Stimulated activated CD4-positive, alpha-beta T cell treated with anti-CD3 and anti-CD28 coated beads, Interleukin-4, amount 100 ng/mL, for 4 hours (primary cell): ENCODE results near the gene DENND1B.
"Not testable (repeated sequence)": the region's sequence is repeated elsewhere in the genome, so short reads cannot be mapped to it uniquely, and the experiment has no call there.

ENCODE experiments used
- DNase-seq, 2 experiments: peaks; one replicate each; pipeline ENCODE4 v3.0.0-alpha.2; 2020

Gene DENND1B

DNA sequence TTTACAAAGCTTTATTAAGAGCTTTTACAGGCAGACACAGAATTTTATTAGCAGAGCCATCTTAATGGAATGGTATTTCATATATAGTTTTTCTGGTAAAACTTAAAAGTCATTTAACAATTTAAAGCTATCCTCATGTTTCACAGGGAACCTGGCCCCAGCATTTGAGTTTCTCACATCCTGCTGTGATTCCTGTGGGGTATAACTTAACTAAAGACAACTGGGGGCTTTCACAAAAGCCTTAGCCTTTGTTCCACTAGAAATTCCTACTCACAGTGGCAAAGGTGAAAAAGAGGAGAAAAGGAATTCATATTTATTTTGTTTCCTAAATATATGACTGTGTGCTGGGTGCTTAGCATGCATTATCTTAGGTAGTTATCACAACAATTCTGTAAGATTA is 233.9 kb downstream of the DENND1B start:
- no peak for DNase-seq

DNA sequence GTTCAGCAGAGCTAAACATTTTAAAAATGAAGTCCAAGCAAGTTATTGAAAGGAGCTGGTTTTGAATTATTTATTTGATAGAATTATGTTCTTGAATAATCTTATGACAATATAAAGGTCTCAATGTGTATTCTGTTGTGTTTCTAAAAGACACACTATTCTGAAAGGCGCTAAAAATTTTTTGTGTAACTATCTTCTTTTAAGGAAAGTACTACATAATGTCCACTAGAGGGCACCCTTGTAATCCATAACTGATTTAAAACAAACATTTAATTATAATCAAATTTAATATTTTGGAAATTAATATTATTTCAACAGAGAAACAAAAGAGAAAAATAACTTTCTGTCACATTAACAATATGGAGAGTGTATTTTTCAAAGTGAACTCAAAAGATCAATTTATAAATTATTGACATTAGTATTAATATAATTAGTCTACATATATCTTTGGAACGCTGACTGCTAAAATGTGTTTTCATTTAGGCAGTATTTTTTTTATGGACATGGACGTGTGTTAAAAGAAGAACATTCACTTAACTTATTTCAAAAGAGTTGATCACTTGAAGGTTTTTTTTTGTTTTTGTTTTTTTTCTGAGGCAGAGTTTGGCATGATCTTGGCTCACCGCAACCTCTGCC is 248.4 kb downstream of the DENND1B start:
- no peak for DNase-seq

DNA sequence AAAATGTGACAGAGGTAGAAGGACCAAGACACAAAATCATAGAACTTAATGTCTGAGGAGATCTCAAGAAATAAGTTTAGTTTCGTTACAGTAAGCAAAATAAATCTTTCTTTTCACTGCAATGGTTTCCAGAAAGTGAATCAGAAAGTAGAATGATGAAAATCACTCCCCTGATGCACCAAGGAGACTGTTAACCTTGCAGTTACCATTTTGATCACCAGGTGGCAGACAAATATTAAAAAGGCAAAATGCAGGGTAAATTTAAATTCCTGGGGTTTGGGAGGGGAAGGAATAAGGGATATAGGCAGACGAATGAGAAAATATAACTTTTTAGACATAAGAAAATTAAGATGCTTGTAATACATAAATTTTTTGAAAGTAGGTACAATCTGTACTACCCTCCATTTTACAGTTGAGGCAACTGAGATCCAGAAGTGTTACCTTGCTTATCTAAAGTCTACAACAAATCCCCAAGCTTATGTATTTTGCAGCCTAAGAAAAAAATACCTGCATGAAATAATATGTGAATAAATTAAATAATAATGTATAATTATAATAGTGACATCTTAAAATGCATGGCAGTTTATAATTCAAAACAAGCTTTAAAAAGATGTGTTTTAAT is 254.1 kb downstream of the DENND1B start:
- DNase-seq = no peak

DNA sequence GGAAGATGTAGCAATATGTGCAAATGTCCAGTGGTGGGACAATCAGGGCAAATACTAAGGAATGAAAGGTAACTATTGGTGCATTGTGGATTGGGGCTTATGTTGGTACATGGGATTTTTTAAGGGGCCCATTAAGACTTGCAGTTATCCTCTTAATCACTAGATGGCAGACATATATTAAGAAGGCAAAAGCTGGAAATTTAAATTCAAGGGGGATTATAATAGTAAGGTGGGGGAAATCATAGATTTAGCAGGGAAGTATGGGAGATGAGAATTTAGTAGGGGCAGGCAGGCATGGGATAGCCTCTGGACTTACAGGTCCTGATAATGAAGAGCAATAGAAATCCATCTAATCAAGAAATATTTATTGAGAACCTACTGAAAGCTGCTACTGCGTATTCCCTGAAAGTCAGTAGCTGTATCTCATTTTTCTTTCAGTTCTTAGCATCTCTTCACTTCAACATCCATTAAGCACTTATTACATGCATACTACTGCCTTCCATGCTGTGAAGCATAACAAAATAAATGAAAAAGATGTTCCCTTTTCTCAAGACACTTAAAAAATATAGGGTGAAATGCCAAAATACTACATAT is 255.4 kb downstream of the DENND1B start:
- no peak for DNase-seq

DNA sequence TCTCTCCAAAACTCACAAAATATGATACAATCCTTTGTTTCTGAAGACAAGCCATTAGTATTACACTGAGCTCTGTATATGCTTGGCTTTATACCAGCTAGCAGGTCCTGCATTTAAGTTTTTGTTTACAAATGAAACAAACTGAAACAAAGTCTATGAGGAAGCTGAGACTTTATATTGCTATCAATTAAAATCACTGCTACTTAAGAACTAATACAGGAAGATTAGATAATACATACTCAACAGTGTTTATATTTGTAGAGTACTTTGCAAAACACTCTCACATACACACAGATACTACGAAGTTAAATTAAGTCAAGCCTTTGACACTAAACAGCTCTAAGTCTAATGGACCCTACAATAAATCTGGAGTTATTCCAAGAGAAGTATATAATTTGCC is 259.9 kb downstream of the DENND1B start:
- no peak for DNase-seq

DNA sequence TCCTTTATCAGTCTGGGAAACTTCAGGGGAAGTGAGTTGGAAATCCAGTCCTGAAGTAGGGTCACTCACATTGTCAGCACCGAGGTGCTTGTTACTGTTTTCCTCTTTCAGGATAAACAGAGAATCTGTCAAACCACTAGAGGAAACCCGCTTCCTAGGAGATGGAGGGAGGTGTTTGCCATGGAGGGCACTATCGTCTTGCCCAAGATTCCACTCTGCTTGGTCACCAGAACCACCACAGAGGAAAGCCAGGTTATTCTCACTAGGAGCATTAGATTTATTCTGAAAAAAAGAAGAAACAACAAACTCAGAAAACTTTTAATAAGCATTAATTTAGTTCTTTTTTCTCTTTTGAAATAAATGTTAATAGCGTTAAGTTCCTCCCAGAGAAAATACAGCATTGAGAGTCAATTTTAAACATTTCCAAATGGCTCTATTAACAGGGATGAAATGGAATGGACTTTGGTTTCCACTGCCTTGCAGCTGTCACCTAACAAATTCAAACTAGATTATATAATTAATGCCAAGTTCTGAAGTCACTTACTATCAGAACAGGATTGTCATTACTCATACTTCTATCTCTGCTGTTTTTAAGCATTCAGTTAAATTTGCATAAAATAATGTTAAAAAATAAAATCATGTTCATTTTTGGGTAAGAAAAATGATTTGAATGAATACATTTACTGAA is 264.4 kb downstream of the DENND1B start:
- DNase-seq = no peak

DNA sequence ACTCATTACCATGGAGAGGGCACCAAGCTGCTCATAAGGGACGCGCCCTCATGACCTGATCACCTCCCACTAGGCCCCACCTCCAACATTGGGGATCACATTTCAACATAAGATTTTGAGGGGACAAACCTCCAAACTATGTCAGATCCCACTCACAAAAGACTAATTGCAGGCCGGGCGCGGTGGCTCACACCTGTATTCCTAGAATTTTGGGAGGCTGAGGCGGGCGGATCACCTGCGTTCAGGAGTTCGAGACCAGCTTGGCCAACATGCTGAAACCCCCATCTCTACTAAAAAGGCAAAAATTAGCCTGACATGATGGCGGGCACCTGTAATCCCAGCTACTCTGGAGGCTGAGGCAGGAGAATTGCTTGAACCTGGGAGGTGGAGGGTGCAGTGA is 278.6 kb downstream of the DENND1B start:
- no peak for DNase-seq

DNA sequence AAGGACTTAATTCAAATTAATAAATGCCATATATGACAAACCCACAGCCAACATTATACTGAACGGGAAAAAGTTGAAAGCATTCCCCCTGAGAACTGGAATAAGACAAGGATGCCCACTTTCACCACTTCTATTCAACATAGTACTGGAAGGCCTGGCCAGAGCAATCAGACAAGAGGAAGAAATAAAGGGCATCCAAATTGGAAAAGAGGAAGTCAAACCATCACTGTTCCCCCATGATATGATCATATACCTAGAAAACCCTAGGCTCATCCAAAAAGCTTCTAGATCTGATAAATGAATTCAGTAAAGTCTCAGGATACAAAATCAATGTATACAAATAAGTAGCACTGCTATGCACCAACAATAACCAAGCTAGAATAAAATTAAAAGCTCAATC is 283.8 kb downstream of the DENND1B start:
- not testable (repeated sequence) for DNase-seq

DNA sequence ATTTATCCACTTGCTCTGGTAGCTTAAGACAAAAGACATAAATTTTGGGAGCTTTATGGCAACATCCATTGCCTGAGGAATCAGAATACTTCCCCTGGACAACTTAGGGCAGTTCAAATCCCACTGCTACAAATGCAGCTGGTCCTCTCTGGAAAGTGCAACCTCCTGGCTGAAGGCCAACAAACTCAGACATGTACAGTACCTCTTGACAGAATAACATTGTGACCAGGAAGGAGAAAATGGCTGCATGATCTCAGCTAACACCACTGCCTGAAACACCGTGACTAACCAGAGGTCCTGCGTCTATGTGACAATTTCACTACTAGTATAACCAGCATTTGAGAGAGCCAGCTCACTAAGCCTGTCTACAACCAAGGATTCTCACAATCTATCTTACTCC is 288.3 kb downstream of the DENND1B start:
- DNase-seq = no peak

DNA sequence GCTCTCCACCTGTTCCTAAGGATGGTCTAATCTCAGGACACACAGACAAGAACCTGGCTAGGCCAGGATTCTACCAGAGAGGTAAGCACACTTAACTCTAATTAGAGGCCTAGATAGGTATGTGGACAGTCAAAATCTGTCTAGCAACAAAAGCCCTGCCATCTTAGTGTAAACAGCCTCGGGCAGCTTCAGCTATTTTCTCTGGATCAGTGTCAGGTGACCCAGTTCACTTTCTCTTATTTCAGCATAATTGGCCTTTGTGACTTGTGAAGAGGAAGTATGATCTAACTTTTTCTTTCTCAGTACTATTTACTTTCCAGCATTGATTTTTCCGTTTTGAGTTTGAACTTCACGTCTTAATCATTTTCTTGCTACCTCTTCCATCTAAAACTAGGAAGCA is 289.5 kb downstream of the DENND1B start:
- no peak for DNase-seq

DNA sequence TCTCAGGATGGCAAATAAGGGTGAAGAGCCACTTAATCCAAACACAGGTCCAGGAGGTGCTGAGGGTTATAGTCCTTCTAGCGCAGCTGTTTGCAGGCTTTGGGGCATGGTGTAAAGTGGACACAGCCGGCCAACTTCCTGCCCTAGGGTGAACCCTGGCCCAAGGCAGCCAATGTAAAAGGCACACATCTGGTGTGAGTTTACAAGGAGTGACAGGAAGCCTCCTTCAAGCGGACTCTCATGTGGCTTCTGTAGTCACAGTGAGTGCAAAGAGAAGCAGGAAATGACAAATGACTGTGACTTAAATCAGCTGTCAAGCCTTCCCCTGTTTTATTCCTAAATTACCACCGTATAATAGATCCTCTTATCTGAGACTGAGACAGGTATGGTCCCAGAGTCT is 294.2 kb downstream of the DENND1B start:
- no peak for DNase-seq

DNA sequence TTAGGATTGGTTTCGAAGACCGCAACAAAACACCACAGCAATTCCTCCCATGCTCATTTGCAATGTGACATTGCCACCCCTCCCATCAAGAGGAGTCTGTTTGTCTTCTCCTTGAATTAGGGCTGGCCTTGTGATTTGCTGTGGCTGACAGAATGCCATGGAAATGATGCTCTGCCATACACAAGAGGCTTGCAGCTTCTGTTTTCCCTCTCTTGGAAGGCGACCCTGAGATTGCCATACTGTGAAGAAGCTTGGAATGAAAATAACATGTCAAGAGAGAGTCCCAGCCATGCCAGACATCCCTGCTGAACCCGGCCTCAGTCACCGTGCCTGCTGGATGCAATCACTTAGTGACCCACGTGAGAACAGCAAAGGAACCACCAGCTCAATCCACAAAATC is 294.8 kb downstream of the DENND1B start:
- no peak for DNase-seq

DNA sequence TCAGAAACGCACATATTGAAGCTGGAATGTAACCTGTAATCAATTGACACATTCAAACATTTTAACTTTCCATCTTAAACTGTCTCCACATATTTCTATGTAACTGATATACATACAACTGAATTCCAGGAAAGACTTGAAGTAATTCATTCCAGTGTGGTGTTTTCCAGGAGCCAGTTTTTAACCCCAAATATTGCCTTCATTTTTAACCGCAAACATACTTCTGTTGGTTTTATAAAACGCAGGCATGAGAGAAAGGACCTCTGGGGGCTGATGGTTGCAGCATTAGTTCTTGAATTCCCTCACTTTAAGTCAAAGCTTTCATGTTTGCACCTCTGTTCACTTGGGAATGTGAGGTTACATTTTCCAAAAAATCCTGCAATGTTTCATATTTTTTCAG is 303.1 kb downstream of the DENND1B start:
- DNase-seq = no peak

DNA sequence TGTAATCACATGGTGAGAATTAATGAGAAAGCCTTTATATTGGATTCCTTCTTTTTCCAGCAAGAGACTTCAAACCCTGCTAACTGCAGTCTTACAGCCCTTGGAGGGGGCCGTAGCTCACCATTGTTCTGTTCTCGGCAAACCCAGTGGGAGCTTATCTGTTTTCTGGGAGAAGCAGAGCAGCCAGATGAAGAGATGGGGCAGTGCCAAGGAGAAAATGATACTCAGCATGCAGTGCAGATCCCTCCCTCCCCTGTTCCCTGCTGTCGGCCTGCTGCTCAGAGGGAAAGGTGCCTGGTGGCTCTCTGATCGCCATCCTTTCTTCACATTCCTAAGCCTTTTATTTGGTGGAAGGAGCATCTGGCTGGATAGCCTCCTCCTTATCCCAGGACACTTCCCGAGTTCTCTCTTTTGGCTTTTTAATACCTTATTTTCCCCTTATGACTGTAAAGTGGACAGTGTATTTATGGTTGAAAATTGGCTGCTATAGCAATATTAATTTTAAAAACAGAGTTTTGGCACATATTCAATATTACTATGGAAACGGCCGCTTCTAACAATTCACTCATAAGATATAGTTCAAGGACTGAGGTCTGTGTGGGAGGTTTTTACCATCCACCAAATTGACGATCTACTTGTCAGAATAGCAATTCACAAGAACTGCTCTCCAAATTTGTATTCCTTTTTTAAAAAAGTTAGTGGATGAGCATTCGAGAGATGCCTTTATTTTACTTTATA is 303.9 kb downstream of the DENND1B start:
- no peak for DNase-seq

DNA sequence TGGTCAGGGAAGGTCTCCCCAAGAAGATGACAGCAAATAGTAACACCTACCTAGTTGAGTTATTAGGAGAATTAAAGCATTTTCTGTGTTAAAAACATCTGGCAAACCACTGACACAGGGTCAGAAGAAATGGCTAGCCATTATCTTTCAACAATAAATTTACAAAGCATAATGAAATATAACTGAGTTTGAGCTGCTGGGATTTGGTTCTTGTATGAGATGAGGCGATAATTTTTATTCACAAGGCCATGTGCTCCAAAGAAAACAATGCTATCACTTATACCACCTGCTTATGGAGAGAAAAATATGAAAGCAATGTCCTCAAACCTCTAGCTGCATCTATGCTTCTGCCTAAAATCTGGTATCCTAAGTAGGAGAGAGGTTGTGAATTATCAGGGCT is 304.9 kb downstream of the DENND1B start:
- no peak for DNase-seq

DNA sequence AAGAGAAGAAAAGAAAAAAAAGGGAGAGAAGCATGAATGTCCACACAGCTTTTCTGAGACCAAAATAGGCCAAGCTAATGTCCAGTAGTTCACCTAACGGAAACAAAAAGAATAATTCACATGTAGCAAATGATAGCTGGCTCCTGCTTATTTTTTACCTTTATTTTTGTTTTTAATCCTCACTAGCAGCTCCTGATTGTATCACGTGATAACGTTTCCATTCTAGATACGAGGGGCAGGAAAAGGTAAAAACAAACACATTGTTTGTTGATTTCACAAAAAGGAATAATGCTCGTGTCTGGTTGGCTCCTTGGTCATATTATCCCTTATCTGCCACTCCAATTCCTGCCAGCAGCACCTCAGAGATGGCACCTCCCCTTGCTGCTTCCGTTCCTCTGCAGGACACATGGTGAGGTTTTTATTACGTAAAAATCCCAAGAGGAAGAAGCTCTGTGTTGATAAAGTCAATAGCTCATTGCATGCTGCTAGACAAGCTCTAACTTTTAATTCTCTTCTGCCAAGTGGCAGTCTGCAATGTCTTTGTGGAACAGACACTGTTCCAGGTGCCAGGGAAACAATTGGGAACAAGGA is 305.6 kb downstream of the DENND1B start:
- no peak for DNase-seq

DNA sequence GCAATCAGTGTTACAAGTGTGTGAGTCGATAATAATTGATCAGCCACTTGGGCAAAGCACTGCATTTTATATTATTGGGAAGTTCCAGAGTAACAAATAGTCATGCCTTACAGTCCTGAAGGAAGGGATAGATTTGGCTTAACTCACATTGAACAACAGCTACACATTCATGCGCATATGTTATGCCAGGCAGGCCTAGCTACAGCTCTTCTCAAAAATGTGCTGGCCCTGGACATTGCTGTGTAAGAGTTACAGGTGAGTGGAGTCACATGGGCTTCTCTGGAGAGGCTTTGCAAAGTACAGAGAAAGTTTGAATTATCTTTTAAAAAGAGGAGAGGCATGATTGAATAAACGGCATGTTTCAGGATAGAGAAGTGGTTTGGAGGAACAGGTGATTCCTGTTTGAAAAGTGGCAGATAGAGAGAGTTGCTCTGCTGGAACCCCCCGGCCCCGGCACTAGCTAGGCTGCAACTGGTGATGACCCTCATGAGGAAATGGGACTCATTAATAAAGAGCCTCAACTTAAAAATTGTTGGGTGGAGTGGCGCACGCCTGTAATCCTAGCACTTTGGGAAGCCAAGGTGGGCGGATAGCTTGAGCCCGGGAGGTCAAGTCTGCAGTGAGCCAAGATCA is 306.6 kb downstream of the DENND1B start:
- no peak for DNase-seq

DNA sequence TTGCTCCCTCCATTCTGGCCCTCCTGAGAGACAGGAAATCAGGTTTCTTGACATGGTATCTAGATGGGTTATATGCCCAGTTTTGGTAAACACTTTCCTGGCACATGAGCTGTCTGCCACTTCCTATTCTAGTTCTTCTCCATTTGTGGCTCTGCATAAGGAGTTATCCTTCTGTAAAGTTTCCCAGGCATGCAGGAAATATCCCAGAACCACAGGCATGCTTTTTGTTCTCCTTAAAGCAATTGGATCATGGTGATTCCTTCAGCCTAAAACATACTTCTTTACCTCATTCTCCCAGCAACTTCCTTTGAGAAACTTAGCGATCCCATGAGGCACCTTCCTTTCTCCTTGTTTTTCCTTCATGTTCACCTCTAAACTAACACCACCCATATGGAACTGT is 307.4 kb downstream of the DENND1B start:
- DNase-seq = no peak

DNA sequence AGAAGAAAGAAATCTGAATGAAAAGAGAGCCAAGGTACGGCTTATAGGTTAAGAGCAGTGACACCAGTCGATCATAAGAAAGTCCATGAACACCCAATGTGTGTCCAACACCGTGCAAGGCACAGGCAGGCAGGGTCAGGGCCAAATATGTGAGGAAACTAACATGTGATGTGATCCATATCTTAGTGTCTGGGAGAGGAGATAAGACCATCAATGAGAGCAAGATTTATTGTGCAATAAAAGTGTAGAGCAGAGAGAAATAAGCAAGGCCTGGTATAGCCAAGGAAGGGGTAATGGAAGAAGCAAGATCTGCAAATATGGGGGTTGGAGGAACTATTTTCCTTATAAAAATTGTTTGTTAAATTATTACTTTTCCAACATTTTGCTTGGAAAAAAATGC is 308.5 kb downstream of the DENND1B start:
- DNase-seq = no peak

DNA sequence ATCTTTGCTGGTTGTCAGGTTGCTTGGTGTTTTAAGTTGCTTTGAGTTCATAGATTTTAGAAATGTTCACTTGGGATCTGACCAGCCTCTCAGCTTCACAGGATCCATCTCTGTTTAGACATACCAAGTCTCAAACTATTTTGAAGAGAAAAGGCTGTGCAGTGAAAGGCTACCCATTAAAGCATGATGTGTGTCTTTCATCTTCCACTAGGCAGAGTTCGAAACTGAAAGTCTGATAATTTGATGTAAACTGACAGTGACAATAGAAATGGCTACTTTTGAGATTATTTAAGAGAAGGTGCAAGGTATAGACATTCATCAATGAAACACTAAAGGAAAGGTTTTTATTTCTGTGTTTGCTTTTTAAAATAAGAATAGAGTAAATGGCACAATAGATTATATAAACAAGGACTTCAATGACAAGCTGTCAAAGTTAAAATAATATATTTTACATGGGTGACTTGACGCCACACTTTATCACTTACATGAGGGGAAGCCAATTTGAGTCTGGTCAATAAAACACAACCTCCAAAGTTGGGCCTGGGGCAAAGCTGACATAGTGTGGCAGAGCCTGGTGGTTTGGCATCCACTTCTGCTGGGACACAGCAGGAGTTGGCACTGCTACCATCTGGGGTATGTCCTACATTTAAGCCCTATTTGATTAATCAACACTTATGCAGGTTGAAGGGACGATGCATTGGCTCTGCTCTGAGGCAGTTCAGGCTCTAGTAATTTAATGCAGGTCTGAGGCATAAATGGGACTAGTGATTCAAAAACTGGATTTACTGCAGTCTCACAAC is 309.6 kb downstream of the DENND1B start:
- no peak for DNase-seq

DNA sequence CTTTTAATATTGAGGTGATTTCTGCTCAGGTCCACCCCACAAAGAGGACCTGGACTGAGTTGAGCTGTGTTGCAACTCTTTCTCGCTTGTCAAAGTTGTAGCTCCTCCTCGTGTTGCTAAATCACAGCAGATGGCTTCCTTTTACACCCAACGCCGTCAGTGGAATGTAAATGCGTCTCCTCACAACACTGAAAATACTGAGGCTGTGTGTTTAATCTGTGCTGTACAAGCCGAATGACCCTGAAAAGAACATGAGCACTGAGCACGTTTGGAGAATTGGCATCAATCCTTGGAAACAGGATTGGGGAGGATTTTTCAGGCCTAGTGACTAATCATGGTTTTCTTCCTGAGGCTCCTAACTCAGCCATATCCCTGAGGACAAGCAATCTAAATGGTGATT is 311.2 kb downstream of the DENND1B start:
- DNase-seq = no peak

DNA sequence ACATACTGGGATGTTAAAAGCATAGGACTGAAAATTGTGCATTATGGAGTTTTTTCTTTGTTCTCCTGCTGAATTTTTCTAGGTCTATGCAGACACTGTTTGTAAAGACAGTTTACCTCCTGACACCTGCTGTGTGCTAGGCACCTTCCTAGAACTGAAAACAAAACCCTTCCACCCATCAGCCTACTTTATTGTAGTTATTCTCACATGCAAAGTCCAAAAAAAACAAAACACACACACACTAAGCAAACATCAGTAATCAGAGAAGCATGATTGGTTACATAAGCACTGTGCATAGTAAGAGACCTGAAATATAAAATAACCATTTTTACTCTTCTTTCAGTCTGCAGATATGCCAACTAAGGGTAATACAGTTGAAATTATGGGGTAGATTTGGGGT is 312.1 kb downstream of the DENND1B start:
- DNase-seq = no peak
